HG03135 (cell line): ENCODE results near the gene ZMYM3.
"Not testable (repeated sequence)": the region's sequence is repeated elsewhere in the genome, so short reads cannot be mapped to it uniquely, and the experiment has no call there.

Experiments
- ATAC-seq: cut with Tn5 transposase; IDR thresholded peaks from one replicate; pipeline ENCODE4 v1.9.1; 2021; ENCODE audit warnings: mild to moderate bottlenecking, moderate library complexity; ENCODE audit not compliant: unreplicated experiment

ZMYM3 gene

GRCh38 chrX:71254092-71254963 lies at the start of gene ZMYM3:
ZMYM3 (minus strand) TSS chrX:71254140; CDS start chrX:71253255, 885 bp downstream.
- peak; percentile 81 for ATAC-seq

DNA sequence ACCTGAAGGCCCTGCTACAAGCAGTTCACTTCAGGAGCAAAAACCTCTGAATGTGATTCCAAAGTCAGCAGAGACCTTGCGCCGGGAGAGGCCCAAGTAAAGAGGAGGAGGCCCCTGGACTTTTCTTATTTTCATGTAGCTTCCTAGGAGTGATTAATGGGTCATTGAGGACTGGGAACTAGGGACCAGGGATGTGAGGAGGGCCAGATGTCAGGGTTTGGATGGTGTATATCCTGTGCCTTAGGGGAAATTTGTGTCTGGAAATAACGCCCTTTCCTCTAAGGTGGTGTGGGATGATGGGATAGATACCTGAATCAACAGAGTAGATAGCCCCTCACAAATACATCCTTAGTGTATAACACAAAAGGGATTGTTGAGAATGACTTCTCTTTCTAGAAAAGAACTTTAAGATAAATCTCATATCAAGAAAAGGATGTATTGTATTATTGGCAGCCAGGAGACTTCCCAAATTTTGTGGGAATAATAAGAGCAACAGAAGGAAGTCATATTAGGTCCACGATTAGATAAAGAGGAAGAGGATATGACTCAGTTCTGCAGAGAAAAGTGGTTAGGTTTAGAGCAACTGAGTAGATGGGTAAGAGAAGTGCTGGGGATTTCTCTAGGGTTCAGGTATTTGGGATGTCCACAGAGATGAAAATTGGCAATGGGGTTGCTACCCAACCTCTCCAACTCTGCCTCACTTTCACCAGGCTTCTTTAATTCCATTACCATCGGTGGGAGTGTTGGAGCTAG lies 48.7 kb upstream of the ZMYM3 start:
- no peak for ATAC-seq

DNA sequence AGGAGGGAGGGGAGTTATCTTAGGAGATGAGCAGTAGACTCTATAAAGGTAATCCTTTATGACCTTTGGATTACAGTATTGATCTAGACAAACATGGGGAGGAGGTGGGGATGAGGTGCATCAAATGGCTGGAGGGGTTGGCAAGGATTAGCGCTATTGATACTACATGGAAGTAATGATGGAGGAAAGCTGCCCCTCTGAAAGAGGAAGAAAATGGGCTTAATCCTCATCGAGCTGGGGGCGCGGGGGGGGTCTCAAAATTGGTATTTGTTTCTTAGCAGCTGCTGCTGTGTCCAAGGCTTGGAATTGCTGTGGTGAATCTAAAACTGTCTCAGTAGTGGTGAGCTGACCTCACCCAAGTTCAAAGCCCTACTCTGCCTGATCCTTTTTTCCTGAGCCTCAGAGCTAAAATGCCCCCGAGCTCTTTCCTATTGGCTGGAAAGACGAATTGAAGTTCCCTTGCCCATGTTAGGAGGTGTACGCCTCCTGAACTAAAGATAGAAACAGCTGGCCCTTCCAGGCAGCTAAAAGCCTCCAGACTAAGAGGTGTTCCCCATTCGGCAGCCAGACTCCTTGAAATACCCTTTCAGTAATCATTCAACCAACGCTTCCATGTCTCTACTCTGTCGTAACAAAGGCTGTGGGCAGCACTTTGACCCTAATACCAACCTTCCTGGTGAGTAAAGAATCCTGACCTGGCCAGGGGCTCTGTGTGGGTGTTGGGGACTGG lies 47.4 kb upstream of the ZMYM3 start, which contains the start of gene ITGB1BP2:
Gene ITGB1BP2 (plus strand): TSS at position 556 of the 730 bp plus-strand sequence. CDS start 57 bp downstream, at position 613.
- no peak for ATAC-seq

DNA sequence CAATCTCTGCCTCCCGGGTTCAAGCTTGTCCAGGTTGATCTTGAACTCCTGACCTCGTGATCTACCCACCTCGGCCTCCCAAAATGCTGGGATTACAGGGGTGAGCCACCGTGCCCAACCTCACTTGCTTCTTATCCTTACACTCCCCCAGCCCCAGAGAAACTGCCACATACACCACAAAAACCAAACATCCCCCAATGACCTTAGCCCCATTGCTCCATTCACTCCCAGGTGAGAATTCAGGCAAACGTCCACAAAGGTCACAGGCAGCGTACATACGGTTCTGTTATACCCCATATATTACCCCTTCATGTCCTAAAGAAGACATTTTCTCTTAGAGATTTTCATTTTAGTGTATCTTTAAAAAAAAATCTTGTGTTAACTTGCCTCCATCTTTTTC lies 46.6 kb upstream of the ZMYM3 start:
- not testable (repeated sequence) for ATAC-seq

- not testable (repeated sequence) for ATAC-seq
Measured at GRCh38 chrX:71300064-71300463, 46.1 kb upstream of the ZMYM3 start.

DNA sequence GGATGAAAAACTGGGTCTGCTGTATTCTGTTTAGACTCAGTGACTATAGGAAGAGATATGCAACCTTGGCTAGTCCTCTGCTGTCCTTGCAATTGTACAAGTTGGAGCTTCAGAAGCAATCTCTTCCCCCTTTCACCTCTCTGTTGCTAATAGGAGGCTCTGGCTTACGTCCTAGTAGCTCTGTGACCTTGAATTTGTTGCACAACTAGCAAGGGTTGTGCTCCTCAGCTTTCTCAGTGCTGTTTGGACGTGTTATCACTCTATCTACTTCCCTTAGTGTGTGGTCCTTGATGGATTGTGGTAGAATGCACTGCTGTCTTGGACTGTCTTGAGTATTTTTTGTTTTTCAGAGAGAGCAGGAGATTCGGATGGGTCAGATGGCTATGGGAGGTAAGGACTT lies 44.2 kb upstream of the ZMYM3 start:
- ATAC-seq, result no peak

DNA sequence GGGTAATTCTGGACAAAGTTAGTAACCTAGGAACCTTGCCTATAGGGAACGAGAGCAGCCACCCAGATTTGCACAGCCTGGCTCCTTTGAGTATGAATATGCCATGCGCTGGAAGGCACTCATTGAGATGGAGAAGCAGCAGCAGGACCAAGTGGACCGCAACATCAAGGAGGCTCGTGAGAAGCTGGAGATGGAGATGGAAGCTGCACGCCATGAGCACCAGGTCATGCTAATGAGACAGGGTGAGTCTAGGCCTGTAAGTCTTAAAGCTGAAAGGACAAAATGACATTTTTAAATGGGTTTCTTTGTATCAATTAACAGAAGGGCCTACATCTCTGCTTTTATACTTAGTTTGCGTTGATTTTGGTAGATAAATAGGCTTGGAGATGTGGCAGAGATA lies 42.9 kb upstream of the ZMYM3 start:
- ATAC-seq, result no peak

DNA sequence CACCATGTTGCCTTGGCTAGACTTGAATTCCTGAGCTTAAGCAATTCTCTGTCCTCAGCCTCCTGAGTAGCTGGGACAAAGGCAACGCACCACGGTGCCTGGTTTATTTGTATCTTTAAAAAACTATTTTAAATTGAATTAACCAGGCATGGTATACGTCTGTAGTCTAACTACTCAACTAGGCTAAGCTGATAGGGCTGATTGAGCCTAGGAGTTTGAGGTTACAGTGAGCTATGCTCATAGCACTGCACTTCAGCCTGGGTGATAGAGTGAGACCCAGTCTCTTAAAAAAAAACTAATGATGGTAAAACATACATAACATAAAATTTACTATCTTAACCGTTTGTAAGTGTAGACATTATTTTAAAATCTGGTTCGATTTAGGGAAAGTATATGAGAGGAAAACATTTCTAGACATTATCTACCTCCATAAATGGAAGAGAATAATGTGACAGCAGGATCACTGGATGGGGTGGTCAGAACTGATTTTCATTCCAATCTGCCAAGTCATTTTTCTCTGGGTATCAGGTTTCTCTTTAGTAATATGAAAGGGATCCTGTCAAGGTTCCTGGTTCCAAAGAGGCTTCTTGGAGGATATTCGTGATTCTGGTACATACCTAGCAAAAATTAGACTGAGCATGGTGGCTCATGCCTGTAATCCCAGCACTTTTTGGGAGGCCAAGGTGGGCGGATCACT lies 38.9 kb upstream of the ZMYM3 start:
- ATAC-seq, result no peak

GRCh38 chrX:71291381-71291780 lies 37.4 kb upstream of the ZMYM3 start:
- ATAC-seq, result no peak

DNA sequence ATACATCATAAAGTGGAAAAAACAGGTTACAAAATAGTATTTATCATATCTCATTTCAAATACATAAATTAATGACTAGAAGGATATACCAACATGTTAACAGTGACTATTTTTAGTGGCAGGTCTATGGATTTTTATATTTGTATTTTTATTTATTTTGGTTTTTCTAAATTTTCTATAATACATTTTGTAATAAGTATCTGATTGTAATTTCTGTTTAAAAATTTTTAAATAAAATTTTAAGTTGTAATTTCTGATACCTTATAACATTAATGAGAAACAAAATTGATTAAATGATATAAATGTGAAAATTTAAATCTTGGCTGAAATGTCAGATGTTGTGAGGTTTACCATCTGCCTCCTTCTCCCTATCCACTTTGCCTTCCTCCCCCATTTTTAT lies 32.0 kb upstream of the ZMYM3 start:
- ATAC-seq, result no peak

DNA sequence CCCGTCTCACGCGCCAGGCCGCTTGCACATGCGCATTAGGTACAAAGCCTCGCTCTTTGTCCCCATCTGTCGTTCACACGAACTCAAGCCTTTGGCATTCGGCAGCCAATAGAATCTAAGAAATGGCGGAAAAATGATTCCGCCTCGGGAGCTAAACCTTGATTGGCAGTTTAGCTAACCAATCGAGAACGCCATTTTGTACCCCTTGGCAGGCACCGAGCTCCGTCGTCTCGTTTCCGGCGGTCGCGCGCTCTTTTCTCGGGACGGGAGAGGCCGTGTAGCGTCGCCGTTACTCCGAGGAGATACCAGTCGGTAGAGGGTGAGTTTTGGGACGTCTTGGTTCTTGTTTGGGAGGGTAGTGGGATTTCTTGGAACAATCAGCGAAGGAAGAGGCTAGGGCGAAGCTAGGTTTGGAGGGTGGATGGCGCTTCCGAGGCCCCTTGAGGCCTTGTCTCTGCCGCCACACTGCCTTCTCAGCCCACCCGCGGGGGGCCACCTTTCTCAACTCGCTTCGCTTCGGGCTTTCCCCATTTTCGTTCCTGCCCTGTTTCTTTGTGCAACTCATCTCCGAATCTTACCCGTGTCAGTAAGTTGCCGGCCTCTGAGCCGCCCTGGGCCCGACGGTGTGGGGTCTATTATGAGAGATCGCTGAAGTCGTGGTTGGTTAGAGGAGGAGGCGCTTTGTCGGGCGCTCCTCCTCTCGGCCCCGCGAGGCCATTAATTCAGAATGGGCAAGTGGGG lies 29.6 kb upstream of the ZMYM3 start, which contains the start of gene NONO:
Gene NONO (plus strand): TSS at position 233 of the 741 bp plus-strand sequence. CDS start 7,003 bp downstream, outside the sequence.
- peak; percentile 66 for ATAC-seq

DNA sequence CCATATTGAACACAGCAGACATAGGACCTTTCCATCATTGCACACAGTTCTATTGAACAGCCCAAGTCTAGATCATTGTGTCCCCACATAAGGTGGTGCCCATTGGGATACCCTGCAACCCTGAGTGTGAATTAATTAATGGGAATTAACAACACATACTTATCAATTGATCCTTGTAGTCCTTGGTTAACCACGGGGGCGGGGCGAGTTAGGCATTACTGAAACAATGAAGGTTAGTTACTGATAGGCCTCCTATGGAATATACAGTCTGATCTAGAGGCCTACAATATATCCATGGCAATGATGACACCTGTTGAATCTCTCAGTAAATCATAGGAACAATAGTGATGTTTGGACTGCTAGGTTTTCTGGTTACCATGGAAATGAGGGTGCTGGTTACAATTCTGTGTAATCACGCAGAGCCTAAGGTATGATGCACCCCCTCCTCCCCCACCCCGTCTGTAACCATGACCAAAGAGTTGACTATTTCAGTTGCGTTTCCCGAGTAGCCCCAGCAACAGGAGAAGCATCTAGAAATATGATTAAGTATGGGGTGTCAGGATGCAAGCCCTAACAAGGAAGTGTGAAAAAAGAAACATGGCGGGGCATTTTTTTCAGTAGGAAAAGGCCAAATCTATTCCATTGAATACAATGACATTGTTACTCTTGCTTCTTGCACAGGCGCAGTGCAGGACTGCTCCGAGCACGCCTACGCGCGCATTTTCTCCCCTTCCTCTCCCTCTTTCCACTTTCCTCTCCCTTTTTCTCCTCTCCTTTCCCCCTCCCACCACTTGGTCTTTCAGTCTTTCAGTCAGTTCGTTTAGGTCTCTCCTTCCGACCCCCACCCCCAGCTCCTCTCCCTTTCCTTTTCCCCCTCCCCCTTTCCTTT lies 28.8 kb upstream of the ZMYM3 start:
- peak; percentile 32 for ATAC-seq

GRCh38 chrX:71281300-71281699 lies 27.4 kb upstream of the ZMYM3 start:
- not testable (repeated sequence) for ATAC-seq

- not testable (repeated sequence) for ATAC-seq
Measured at GRCh38 chrX:71272313-71272712, 18.4 kb upstream of the ZMYM3 start.

- no peak for ATAC-seq
Measured at GRCh38 chrX:71269801-71270395, 16.0 kb upstream of the ZMYM3 start.

DNA sequence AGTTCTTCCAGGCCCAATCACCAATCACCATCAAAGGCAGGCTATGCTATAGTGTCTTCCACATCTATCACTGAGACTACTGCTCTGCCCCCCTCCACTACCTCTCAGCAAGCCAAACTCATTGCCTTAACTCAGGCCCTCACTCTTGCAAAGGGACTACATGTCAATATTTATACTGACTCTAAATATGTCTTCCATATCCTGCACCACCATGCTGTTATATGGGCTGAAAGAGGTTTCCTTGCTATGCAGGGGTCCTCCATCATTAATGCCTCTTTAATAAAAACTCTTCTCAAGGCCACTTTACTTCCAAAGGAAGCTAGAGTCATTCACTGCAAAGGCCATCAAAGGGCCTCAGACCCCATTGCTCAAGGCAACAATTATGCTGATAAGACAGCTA lies 14.7 kb upstream of the ZMYM3 start:
- not testable (repeated sequence) for ATAC-seq

DNA sequence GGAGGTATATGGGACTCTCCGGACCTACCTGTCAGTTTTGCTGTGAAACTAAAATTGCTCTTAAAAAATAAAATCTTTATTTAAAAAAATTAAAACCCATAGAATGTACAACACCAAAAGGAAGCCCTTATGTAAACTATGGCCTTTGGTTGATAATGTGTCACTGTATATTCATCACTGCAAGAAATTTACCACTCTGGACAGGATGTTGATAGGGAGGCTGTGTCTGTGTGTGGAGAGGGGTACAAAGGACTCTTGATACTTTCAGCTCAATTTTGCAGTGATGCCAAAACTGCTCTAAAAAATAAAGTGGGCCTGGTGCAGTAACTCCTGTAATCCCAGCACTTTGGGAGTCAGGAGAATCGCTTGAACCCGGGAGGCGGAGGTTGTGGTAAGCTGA lies 2.9 kb upstream of the ZMYM3 start:
- no peak for ATAC-seq

- no peak for ATAC-seq
Measured at GRCh38 chrX:71256051-71256450, 2.1 kb upstream of the ZMYM3 start.
